Measurements from ENCODE around the gene SLC4A4. TPM values are rescaled to one million over a fixed set of nuclear protein-coding genes. Genes with fewer than 3 reads are reported as not detected.

Gene SLC4A4
- total and polyA plus RNA-seq, 12 donors, result 1.3 to 34.5 (median 25.1) TPM

- H3K4me1 ChIP-seq, result peaks cover 0 to 5% (median 0%) of the 10 kb centered on the region in 9 donors
- no peaks in the 10 kb centered on the region for H3K27me3 ChIP-seq
- no peak overlapping the region for H3K27ac ChIP-seq
- no peak overlapping the region for H3K4me3 ChIP-seq
- intact Hi-C loops (cut with DNase I), result no loop called here
- ATAC-seq, result no peak
- WGBS, 2 donors, result 61 to 71% methylated on average over 3 of the region's 3 CpGs
- no peak for DNase-seq
- H3K36me3 ChIP-seq, result peaks cover 0 to 6% (median 0%) of the 10 kb centered on the region in 9 donors
- TF ChIP-seq CTCF (IDR thresholded peaks at IDR 0.05), result no peak
- peaks cover 0 to 5% (median 0%) of the 10 kb centered on the region in 11 donors for H3K9me3 ChIP-seq
These were observed 137.4 kb downstream of the SLC4A4 start for GRCh38 chr4:71476240-71476639.

- no peaks in the 10 kb centered on the region for H3K36me3 ChIP-seq
- 42 to 66% methylated on average over 4 of the region's 4 CpGs for WGBS, 2 donors
- H3K4me1 ChIP-seq, result peaks cover 0 to 19% (median 7%) of the 10 kb centered on the region in 9 donors
- no peaks in the 10 kb centered on the region for H3K9me3 ChIP-seq
- no peaks in the 10 kb centered on the region for H3K27me3 ChIP-seq
- ATAC-seq (peak in 1 of 8 donors; percentile 29), DNase-seq (no peak)
- no peak for TF ChIP-seq CTCF (IDR thresholded peaks at IDR 0.05)
- peak overlapping the region in 3 of 10 donors; percentile 1 to 42 (median 11) for H3K27ac ChIP-seq
- intact Hi-C loops (cut with DNase I), result no loop called here
- peak overlapping the region in 1 of 10 donors; percentile 9 for H3K4me3 ChIP-seq
These were observed 147.9 kb downstream of the SLC4A4 start for GRCh38 chr4:71486550-71487343.

DNA sequence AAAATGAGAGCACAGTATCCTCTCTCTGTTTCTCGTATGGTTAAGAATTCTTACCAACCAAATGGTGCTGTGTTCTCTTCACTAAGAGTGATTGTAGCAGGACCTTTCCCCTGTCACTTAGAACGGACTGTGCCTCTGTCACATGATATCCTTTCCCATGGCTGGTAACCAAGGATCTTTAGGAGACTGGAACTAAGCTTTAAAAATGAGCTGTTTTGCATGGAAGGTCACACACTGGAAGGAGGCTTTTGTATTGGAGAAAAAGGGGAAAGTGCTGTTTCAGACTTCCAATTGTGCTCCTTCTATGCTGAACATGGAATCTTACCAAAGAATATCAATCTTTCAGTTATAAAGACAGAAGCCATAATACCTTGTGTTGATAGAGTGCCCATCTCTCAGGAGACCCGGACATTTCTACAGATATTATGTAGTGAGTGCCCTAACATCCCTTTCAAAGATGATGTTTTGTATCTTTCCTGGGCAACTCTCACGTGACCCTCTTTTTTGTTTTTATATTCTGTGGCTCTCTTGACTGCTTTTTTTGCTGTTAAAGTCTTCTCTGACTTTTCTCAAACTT lies 148.6 kb downstream of the SLC4A4 start:
- TF ChIP-seq CTCF (IDR thresholded peaks at IDR 0.05), result no peak
- peak overlapping the region in 1 of 10 donors; percentile 9 for H3K4me3 ChIP-seq
- no peaks in the 10 kb centered on the region for H3K27me3 ChIP-seq
- WGBS, 2 donors, result 38 to 40% methylated on average over 4 of the region's 4 CpGs
- peaks cover 0 to 19% (median 7%) of the 10 kb centered on the region in 9 donors for H3K4me1 ChIP-seq
- DNase-seq, result no peak
- H3K9me3 ChIP-seq, result no peaks in the 10 kb centered on the region
- ATAC-seq, result peak in 6 of 8 donors; percentile 64 to 93 (median 78)
- H3K27ac ChIP-seq, result peak overlapping the region in 4 of 10 donors; percentile 1 to 42 (median 8)
- H3K36me3 ChIP-seq, result no peaks in the 10 kb centered on the region
- intact Hi-C loops (cut with DNase I), result no loop called here

DNA sequence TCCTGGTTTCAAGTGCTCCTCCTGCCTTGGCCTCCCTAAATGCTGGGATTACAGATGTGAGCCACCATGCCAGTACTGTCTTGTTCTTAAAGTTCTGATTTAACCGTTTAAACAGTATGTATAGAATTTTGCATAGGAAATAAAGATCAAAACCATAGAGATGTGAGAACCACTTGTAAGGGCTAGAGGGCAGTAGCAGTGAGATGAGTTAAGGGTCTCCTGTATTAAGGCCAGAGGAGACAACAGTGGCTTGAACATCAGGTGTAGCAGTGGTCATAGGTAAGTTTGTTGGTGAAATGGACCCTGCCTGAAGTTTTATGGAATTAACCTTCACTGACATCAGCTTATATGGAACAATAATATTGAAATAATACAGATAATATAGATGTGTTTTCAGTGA lies 155.7 kb downstream of the SLC4A4 start:
- Histone ChIP-seq H3K4me3 (no peak overlapping the region), H3K36me3 (no peaks in the 10 kb centered on the region), H3K9me3 (no peaks in the 10 kb centered on the region), H3K27ac (no peak overlapping the region), H3K27me3 (no peaks in the 10 kb centered on the region), H3K4me1 (no peaks in the 10 kb centered on the region)
- no peak for DNase-seq
- no peak for ATAC-seq
- intact Hi-C loops (cut with DNase I), result no loop called here
- WGBS, 2 donors, result 78 to 83% methylated on average over 1 of the region's 1 CpG
- no peak for TF ChIP-seq CTCF (IDR thresholded peaks at IDR 0.05)

Data from heart right ventricle (tissue), 16 donors.